ENCODE measurements around the gene POLR2C. TPM values are rescaled to one million over a fixed set of nuclear protein-coding genes. Genes with fewer than 3 reads are reported as not detected.
A peak's percentile ranks its signal among the peaks of the same experiment; 100 is the strongest.

The POLR2C gene
- total RNA-seq, 1 donor from 2014 or later = 47.6 TPM

GRCh38 chr16:57516773-57517172 lies 54.3 kb downstream of the POLR2C start:
- Histone ChIP-seq H3K4me3 (no peak overlapping the region), H3K4me1 (peaks cover 12% of the 10 kb centered on the region), H3K27ac (replicated peaks) (no peak overlapping the region), H3K9me3 (replicated peaks) (no peaks in the 10 kb centered on the region), H3K36me3 (peaks cover 39% of the 10 kb centered on the region), H3K27me3 (ENCODE audit: low read depth) (no peaks in the 10 kb centered on the region)
- DNase-seq = no peak
- TF ChIP-seq CTCF (IDR thresholded peaks at IDR 0.05; ENCODE audit: borderline replicate concordance) = no peak
- intact Hi-C loops (cut with micrococcal nuclease) = no loop called here

GRCh38 chr16:57517397-57518367 lies 55.2 kb downstream of the POLR2C start:
- H3K36me3 ChIP-seq = peaks cover 30% of the 10 kb centered on the region
- DNase-seq = no peak

GRCh38 chr16:57518520-57518919 lies 56.0 kb downstream of the POLR2C start:
- Histone ChIP-seq H3K4me1 (peaks cover 12% of the 10 kb centered on the region), H3K27ac (replicated peaks) (no peak overlapping the region), H3K9me3 (replicated peaks) (no peaks in the 10 kb centered on the region), H3K36me3 (peaks cover 28% of the 10 kb centered on the region), H3K4me3 (no peak overlapping the region), H3K27me3 (ENCODE audit: low read depth) (no peaks in the 10 kb centered on the region)
- no peak for DNase-seq
- intact Hi-C loops (cut with micrococcal nuclease) = no loop called here
- no peak for TF ChIP-seq CTCF (IDR thresholded peaks at IDR 0.05; ENCODE audit: borderline replicate concordance)

More at GRCh38 chr16:57517397-57518367, 55.2 kb downstream of the POLR2C start:
- Histone ChIP-seq H3K27me3 (ENCODE audit: low read depth) (no peaks in the 10 kb centered on the region), H3K9me3 (replicated peaks) (no peaks in the 10 kb centered on the region), H3K27ac (replicated peaks) (no peak overlapping the region), H3K4me1 (peaks cover 12% of the 10 kb centered on the region), H3K4me3 (no peak overlapping the region)
- intact Hi-C loops (cut with micrococcal nuclease) = no loop called here
- no peak for TF ChIP-seq CTCF (IDR thresholded peaks at IDR 0.05; ENCODE audit: borderline replicate concordance)

GRCh38 chr16:57518922-57519321 lies 56.4 kb downstream of the POLR2C start:
- H3K36me3 ChIP-seq = peaks cover 24% of the 10 kb centered on the region
- H3K4me3 ChIP-seq = no peak overlapping the region
- TF ChIP-seq CTCF (IDR thresholded peaks at IDR 0.05; ENCODE audit: borderline replicate concordance) = no peak
- intact Hi-C loops (cut with micrococcal nuclease) = no loop called here
- DNase-seq = no peak
- H3K9me3 ChIP-seq (replicated peaks) = no peaks in the 10 kb centered on the region
- no peaks in the 10 kb centered on the region for H3K27me3 ChIP-seq (ENCODE audit: low read depth)
- peaks cover 12% of the 10 kb centered on the region for H3K4me1 ChIP-seq
- H3K27ac ChIP-seq (replicated peaks) = no peak overlapping the region

GRCh38 chr16:57519796-57520360 lies 57.4 kb downstream of the POLR2C start:
- peak; percentile 78 for DNase-seq
- peak; percentile 99 for TF ChIP-seq CTCF (IDR thresholded peaks at IDR 0.05; ENCODE audit: borderline replicate concordance)
- peaks cover 13% of the 10 kb centered on the region for H3K4me1 ChIP-seq
- H3K27me3 ChIP-seq (ENCODE audit: low read depth) = no peaks in the 10 kb centered on the region
- no peak overlapping the region for H3K4me3 ChIP-seq
- H3K27ac ChIP-seq (replicated peaks) = no peak overlapping the region
- intact Hi-C loops (cut with micrococcal nuclease) = no loop called here
- H3K36me3 ChIP-seq = peaks cover 24% of the 10 kb centered on the region
- no peaks in the 10 kb centered on the region for H3K9me3 ChIP-seq (replicated peaks)

Other genes starting within 250 kb of the POLR2C start
- gene ARL2BP, start 217.4 kb upstream of the POLR2C start, total RNA-seq = 57.8 TPM
- gene PLLP, start 178.0 kb upstream of the POLR2C start, total RNA-seq = 5.2 TPM
- gene CCL22, start 103.9 kb upstream of the POLR2C start, total RNA-seq = not detected
- gene CX3CL1, start 90.2 kb upstream of the POLR2C start, total RNA-seq = 11.7 TPM
- gene CCL17, start 57.9 kb upstream of the POLR2C start, total RNA-seq = not detected
- 43.2 TPM for gene CIAPIN1, start 15.3 kb upstream of the POLR2C start, total RNA-seq
- 234 TPM for gene COQ9, start 15.2 kb upstream of the POLR2C start, total RNA-seq
- gene DOK4, start 23.8 kb downstream of the POLR2C start, total RNA-seq = 10.0 TPM
- gene CCDC102A, start 73.9 kb downstream of the POLR2C start, total RNA-seq = 11.3 TPM
- not detected for gene ADGRG5, start 80.0 kb downstream of the POLR2C start, total RNA-seq
- gene ADGRG1, start 166.0 kb downstream of the POLR2C start, total RNA-seq = 21.3 TPM
- gene ADGRG3, start 205.6 kb downstream of the POLR2C start, total RNA-seq = 0.36 TPM
- gene DRC7, start 232.1 kb downstream of the POLR2C start, total RNA-seq = not detected

Data from left ventricle myocardium inferior (tissue), 1 donor.